Small intestine (tissue), 7 donors: ENCODE data around the gene PLCB3. TPM values are rescaled to one million over a fixed set of nuclear protein-coding genes. Genes with fewer than 3 reads are reported as not detected.
"Not testable (repeated sequence)": the region's sequence is repeated elsewhere in the genome, so short reads cannot be mapped to it uniquely, and the experiment has no call there.

Source experiments
- DNase-seq, 2 donors: peaks; one replicate each; pipeline versions ENCODE4 v3.0.0 to v3.0.0-alpha.2; 2013
- FAIRE-seq: peaks from 2 replicates; lab custom pipeline; 2012; peaks lifted over from hg19 to GRCh38; lab: Jason Lieb, UNC
- H3K27ac ChIP-seq, 3 donors: one replicate each; pipeline ENCODE4 v1.5.1; 2013; ENCODE audit warnings: low read length in 2 of 3, mild to moderate bottlenecking in 2 of 3, control low read depth in 1 of 3, inconsistent platforms in 1 of 3, low read depth in 1 of 3, moderate library complexity in 1 of 3
- H3K27me3 ChIP-seq, 3 donors: one replicate each; pipeline ENCODE4 v1.6.1; 2013; ENCODE audit warnings: low read length in 3 of 3, inconsistent platforms in 1 of 3; ENCODE audit not compliant: control insufficient read depth in 3 of 3, insufficient read depth in 3 of 3
- H3K36me3 ChIP-seq, 3 donors: one replicate each; pipeline ENCODE4 v1.6.1; 2013; ENCODE audit warnings: low read length in 3 of 3, inconsistent platforms in 1 of 3, low read depth in 1 of 3, mild to moderate bottlenecking in 1 of 3, moderate library complexity in 1 of 3; ENCODE audit not compliant: control insufficient read depth in 3 of 3, insufficient read depth in 2 of 3
- H3K4me1 ChIP-seq, 3 donors: one replicate each; pipeline ENCODE4 v1.6.1; 2013; ENCODE audit warnings: low read length in 2 of 3, inconsistent platforms in 1 of 3, low read depth in 1 of 3, mild to moderate bottlenecking in 1 of 3, moderate library complexity in 1 of 3; ENCODE audit not compliant: control insufficient read depth in 3 of 3, insufficient read depth in 2 of 3
- H3K4me3 ChIP-seq, 3 donors: one replicate each; pipeline ENCODE4 v1.5.1; 2013; ENCODE audit warnings: low read length in 3 of 3, control low read depth in 1 of 3, inconsistent platforms in 1 of 3, low read depth in 1 of 3, mild to moderate bottlenecking in 1 of 3, moderate library complexity in 1 of 3
- H3K9me3 ChIP-seq, 2 donors: one replicate each; pipeline ENCODE4 v1.6.1; 2013; ENCODE audit warnings: low read depth in 1 of 2, low read length in 1 of 2; ENCODE audit not compliant: control insufficient read depth in 2 of 2, insufficient read depth in 1 of 2
- WGBS, 3 donors: extraction: QIAGEN DNeasy Blood & Tissue Kit; methylation state at CpG; one replicate each; pipeline ENCODE4 v1.1.7; 2013; 5-methylcytosine and 5-hydroxymethylcytosine counted together
- polyA plus RNA-seq, 4 donors: library from polyadenylated mRNA; stranded (reverse) in 3 of 4; unstranded in 1 of 4; fragments of 200-250 nt in 3 of 4; fragments of 120-200 nt in 1 of 4; gene quantifications; one replicate each; pipeline versions ENCODE4 v1.2.1 to v1.2.3, GENCODE V29; 2013
- donor health status: healthy with polysubstance abuse.
- donor health status: control.
- donor health status: control.
- donor health status: Bipolar disorder and iron deficiency.
- donor health status: healthy.

The PLCB3 gene
- polyA plus RNA-seq, 4 donors = 108 to 191 (median 125) TPM

DNA sequence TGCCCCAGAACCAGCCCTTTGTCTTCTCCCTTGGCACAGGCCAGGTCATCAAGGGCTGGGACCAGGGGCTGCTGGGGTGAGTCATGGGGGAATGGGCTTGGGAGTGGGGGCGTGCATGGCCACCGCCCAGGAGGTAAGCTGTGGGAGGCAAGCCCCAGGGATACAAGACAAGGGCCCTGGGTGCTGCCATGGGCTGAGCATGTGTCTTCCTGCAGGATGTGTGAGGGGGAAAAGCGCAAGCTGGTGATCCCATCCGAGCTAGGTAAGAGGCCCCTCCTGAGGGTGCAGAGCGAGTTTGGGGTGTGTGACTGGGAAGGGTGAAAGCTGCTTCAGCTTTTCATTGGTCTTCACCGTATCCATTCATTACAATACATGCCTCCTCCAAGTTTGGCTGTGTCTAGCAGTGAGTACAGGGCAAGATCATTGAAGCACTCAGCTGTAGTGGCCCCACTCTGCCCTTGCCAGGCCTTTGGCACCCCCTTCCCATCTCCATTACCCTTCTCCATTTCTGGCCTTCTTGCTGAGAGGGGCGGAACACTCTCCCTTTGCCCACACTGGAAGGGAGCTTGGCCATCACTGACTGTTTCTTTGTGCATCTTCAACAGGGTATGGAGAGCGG lies 8.0 kb upstream of the PLCB3 start:
- no peak overlapping the region for H3K4me3 ChIP-seq
- WGBS, 3 donors = 73 to 80% (median 80%) methylated on average over 6 to 8 of the region's 8 CpGs
- H3K27ac ChIP-seq = peak overlapping the region in 2 of 3 donors; percentile 6 to 33
- no peaks in the 10 kb centered on the region for H3K27me3 ChIP-seq
- H3K4me1 ChIP-seq = peaks cover 0 to 45% (median 0%) of the 10 kb centered on the region in 3 donors
- no peaks in the 10 kb centered on the region for H3K9me3 ChIP-seq
- peaks cover 0 to 51% (median 5%) of the 10 kb centered on the region in 3 donors for H3K36me3 ChIP-seq
- DNase-seq = no peak
- no peak for FAIRE-seq

- Histone ChIP-seq H3K27ac (peak overlapping the region in 2 of 3 donors; percentile 15 to 20), H3K4me3 (no peak overlapping the region), H3K4me1 (peaks cover 0 to 51% (median 0%) of the 10 kb centered on the region in 3 donors), H3K27me3 (no peaks in the 10 kb centered on the region), H3K36me3 (peaks cover 0 to 44% (median 5%) of the 10 kb centered on the region in 3 donors), H3K9me3 (no peaks in the 10 kb centered on the region)
- DNase-seq = no peak
- WGBS, 3 donors = 51 to 64% (median 61%) methylated on average over 5 of the region's 5 CpGs
- no peak for FAIRE-seq
Observed at GRCh38 chr11:64244107-64244506, 7.2 kb upstream of the PLCB3 start.

GRCh38 chr11:64244966-64245365 lies 6.4 kb upstream of the PLCB3 start:
- no peak for DNase-seq
- no peak for FAIRE-seq
- no peaks in the 10 kb centered on the region for H3K9me3 ChIP-seq
- H3K27ac ChIP-seq = peak overlapping the region; percentile 90 to 97 (median 94)
- peak overlapping the region in 2 of 3 donors; percentile 71 to 97 for H3K4me3 ChIP-seq
- H3K4me1 ChIP-seq = peaks cover 0 to 52% (median 0%) of the 10 kb centered on the region in 3 donors
- 10 to 29% (median 28%) methylated on average over 6 of the region's 6 CpGs for WGBS, 3 donors
- no peaks in the 10 kb centered on the region for H3K27me3 ChIP-seq
- H3K36me3 ChIP-seq = peaks cover 0 to 38% (median 5%) of the 10 kb centered on the region in 3 donors

GRCh38 chr11:64245401-64245796 lies 5.9 kb upstream of the PLCB3 start:
- DNase-seq = no peak
- H3K27me3 ChIP-seq = no peaks in the 10 kb centered on the region

DNA sequence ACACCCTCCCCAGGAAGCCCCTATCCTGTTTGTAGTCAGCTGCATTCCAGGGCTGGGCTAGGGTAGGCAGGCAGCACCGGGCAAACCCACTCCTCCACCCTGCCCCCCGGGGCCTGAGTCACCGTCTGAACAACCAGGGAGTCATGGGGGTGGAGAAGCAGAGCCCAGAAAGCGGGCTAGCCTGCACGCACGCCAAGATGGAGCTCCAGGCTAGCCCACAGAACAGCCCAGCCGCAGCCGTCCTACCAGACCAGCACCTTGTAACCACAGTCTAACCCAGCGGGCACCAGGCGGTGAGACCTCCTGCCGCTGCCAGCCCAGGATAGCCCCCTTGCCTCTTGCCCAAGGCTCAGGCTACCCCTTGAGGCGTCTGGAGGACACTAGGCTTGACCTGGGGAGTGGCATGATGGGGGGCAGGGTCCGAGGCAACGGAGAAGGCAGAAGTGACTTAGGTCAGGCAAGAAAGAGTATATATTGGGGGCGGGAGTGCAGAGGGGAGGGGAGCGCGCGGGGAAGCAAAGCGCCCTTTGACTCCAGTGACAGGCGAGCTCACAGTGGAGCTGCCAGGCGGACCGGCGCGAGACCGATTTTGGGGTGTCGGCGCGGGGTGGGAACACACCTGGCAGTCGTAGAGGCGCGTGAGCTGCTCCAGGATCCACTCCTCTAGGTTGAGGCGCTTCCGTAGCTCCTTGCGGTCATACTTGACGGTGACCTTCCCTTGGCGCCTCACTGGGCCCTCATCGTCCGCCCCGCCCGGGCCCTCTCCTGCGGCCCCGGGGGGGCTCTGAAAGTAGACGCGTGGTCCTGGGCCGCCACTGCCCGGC lies 5.3 kb upstream of the PLCB3 start:
- Histone ChIP-seq H3K36me3 (peaks cover 0 to 40% (median 5%) of the 10 kb centered on the region in 3 donors), H3K27ac (peak overlapping the region; percentile 90 to 97 (median 94)), H3K4me3 (peak overlapping the region; percentile 68 to 97 (median 71)), H3K9me3 (no peaks in the 10 kb centered on the region), H3K27me3 (no peaks in the 10 kb centered on the region), H3K4me1 (peaks cover 0 to 56% (median 3%) of the 10 kb centered on the region in 3 donors)
- no peak for FAIRE-seq
- 0 to 1% (median 1%) methylated on average over 26 to 46 of the region's 46 CpGs for WGBS, 3 donors
- DNase-seq = peak; percentile 80 to 82

More at GRCh38 chr11:64245401-64245796, 5.9 kb upstream of the PLCB3 start:
- Histone ChIP-seq H3K4me3 (peak overlapping the region; percentile 68 to 97 (median 71)), H3K4me1 (peaks cover 0 to 52% (median 0%) of the 10 kb centered on the region in 3 donors), H3K27ac (peak overlapping the region; percentile 90 to 97 (median 94)), H3K9me3 (no peaks in the 10 kb centered on the region), H3K36me3 (peaks cover 0 to 40% (median 5%) of the 10 kb centered on the region in 3 donors)
- FAIRE-seq = no peak
- 0 to 4% (median 2%) methylated on average over 6 of the region's 6 CpGs for WGBS, 3 donors

GRCh38 chr11:64246621-64246870 lies 4.8 kb upstream of the PLCB3 start:
- FAIRE-seq, H3K9me3 ChIP-seq, DNase-seq, H3K27me3 ChIP-seq: not testable (repeated sequence)
- H3K4me1 ChIP-seq = peaks cover 0 to 57% (median 3%) of the 10 kb centered on the region in 3 donors
- peak overlapping the region; percentile 90 to 97 (median 94) for H3K27ac ChIP-seq
- H3K4me3 ChIP-seq = peak overlapping the region; percentile 68 to 97 (median 71)
- 0 to 2% (median 0%) methylated on average over 1 to 43 of the region's 43 CpGs for WGBS, 3 donors
- H3K36me3 ChIP-seq = peaks cover 0 to 40% (median 5%) of the 10 kb centered on the region in 3 donors

DNA sequence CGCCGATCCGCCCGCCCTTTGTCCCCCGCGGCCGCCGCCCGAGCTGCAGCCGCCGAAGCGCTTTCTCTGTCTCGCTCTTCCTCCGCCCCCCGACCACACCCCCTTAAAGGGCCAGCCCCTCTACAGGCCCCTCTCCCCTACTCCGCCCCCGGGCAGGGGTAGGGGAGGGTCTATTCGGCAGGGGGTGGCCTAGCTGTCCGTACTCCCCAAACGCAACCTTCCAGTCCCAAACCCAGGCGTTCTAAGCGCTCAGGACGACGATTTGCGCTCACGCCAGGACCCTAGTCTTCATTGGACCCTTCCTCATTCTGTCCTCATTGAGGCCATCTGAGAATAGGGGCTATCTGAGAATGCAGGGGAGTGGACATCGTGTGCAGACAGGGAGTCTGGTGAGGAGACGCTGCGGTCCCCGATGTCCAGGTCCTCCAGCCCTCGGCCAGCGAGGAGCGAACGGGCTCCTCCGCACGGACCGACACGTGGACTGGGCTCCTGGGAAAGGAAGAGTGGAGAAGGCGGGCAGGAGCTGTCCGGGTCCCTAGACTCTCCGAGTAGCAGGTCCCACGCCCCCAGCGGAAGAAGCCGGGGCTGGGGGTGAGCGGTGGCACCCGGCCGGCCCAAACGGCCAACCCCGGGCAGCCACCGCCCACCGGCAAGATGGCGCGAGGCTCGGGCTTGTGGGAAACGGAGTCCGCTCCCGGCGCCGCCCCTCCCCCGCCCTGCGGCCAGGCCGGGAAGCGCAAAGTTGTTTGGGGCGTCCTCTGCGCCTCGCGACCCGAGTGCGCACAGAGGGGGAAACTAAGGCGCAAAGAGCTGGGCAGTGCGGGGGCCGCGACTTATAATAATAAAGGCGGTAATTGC lies 4.2 kb upstream of the PLCB3 start, which contains the start of gene PPP1R14B:
Gene PPP1R14B, minus strand, starts transcription at position 73 of the 858 bp plus-strand sequence. CDS start 270 bp downstream, outside the sequence.
- 1 to 2% (median 1%) methylated on average over 52 to 74 of the region's 74 CpGs for WGBS, 3 donors
- peak within 1 kb of the TSS; percentile 90 to 98 (median 97) for H3K27ac ChIP-seq
- H3K27me3 ChIP-seq = no peaks in the 10 kb centered on the region
- H3K36me3 ChIP-seq = peaks cover 0 to 40% (median 5%) of the 10 kb centered on the region in 3 donors
- H3K4me1 ChIP-seq = peaks cover 0 to 55% (median 3%) of the 10 kb centered on the region in 3 donors
- FAIRE-seq (no peak), DNase-seq (peak; percentile 86 to 91)
- H3K4me3 ChIP-seq = peak within 1 kb of the TSS; percentile 68 to 97 (median 71)
- H3K9me3 ChIP-seq = no peaks in the 10 kb centered on the region
